ENCODE measurements around the gene BCL7A. TPM values are rescaled to one million over a fixed set of nuclear protein-coding genes. Genes with fewer than 3 reads are reported as not detected.

The BCL7A gene
- total RNA-seq, 1 experiment from 2014 or later, result 31.6 TPM

GRCh38 chr12:122093098-122093883, 71.6 kb downstream of the BCL7A start:
- Histone ChIP-seq H3K4me1 (ENCODE audit: insufficient read depth, low read length) (peaks cover 8% of the 10 kb centered on the region), H3K9me2 (replicated peaks; ENCODE audit: low read length) (no peaks in the 10 kb centered on the region), H3K4me2 (ENCODE audit: low read length) (no peak overlapping the region), H3K79me2 (ENCODE audit: low read length) (peaks cover 97% of the 10 kb centered on the region), H3K36me3 (ENCODE audit: low read depth, low read length) (no peaks in the 10 kb centered on the region; the same call in 1 of the 2 replicates), H3K9ac (ENCODE audit: low read length) (no peak overlapping the region), H4K20me1 (ENCODE audit: low read length) (peaks cover 19% of the 10 kb centered on the region; the same call in 1 of the 2 replicates), H3F3A (ENCODE audit: low read length, unreplicated experiment) (peaks cover 4% of the 10 kb centered on the region), H2AFZ (ENCODE audit: low read length) (no peak overlapping the region), H3K27ac (ENCODE audit: low read length) (no peak overlapping the region), H3K4me3 (ENCODE audit: low read length) (no peak overlapping the region), H3K9me3 (ENCODE audit: low read length) (no peaks in the 10 kb centered on the region), H3K27me3 (ENCODE audit: low read length) (no peaks in the 10 kb centered on the region)
- no TSS peak for BruUV-seq (replicated peaks)
- DNase-seq, result no peak
- CTCF ChIA-PET, result no interaction called here
- TF ChIP-seq EZH2 (IDR thresholded peaks at IDR 0.05; ENCODE audit: low read length, unreplicated experiment), result no peak
- TF ChIP-seq CTCF (conservative IDR thresholded peaks at IDR 0.05; ENCODE audit: low read depth, low read length), result no peak
- TF ChIP-seq EZH2phosphoT487 (IDR thresholded peaks at IDR 0.05; ENCODE audit: borderline replicate concordance, low read length), result no peak
- ATAC-seq, result no peak
- intact Hi-C loops (cut with micrococcal nuclease), result no loop called here
- POLR2A ChIA-PET (ENCODE audit: unreplicated experiment), result no interaction called here

- peaks cover 11% of the 10 kb centered on the region for H3K4me1 ChIP-seq (ENCODE audit: insufficient read depth, low read length)
Measured at GRCh38 chr12:122094137-122094734, 72.6 kb downstream of the BCL7A start.

More at GRCh38 chr12:122094137-122094734, 72.6 kb downstream of the BCL7A start:
- Histone ChIP-seq H3F3A (ENCODE audit: low read length, unreplicated experiment) (peaks cover 4% of the 10 kb centered on the region), H3K4me3 (ENCODE audit: low read length) (no peak overlapping the region), H3K79me2 (ENCODE audit: low read length) (peaks cover 97% of the 10 kb centered on the region), H3K27me3 (ENCODE audit: low read length) (no peaks in the 10 kb centered on the region), H3K9me2 (replicated peaks; ENCODE audit: low read length) (no peaks in the 10 kb centered on the region), H4K20me1 (ENCODE audit: low read length) (peaks cover 23% of the 10 kb centered on the region; the same call in 1 of the 2 replicates), H3K27ac (ENCODE audit: low read length) (no peak overlapping the region), H3K4me2 (ENCODE audit: low read length) (no peak overlapping the region), H2AFZ (ENCODE audit: low read length) (no peak overlapping the region), H3K36me3 (ENCODE audit: low read depth, low read length) (no peaks in the 10 kb centered on the region; the same call in 1 of the 2 replicates), H3K9me3 (ENCODE audit: low read length) (no peaks in the 10 kb centered on the region), H3K9ac (ENCODE audit: low read length) (no peak overlapping the region)
- DNase-seq (no peak), ATAC-seq (no peak)
- no TSS peak for BruUV-seq (replicated peaks)
- TF ChIP-seq EZH2 (IDR thresholded peaks at IDR 0.05; ENCODE audit: low read length, unreplicated experiment) (no peak), CTCF (conservative IDR thresholded peaks at IDR 0.05; ENCODE audit: low read depth, low read length) (no peak), EZH2phosphoT487 (IDR thresholded peaks at IDR 0.05; ENCODE audit: borderline replicate concordance, low read length) (no peak)
- intact Hi-C loops (cut with micrococcal nuclease), result no loop called here
- POLR2A ChIA-PET (ENCODE audit: unreplicated experiment), result no interaction called here
- CTCF ChIA-PET, result no interaction called here
